Caco-2 (cell line): ENCODE measurements around the gene DENND6B. TPM values are rescaled to one million over a fixed set of nuclear protein-coding genes. Genes with fewer than 3 reads are reported as not detected.

ENCODE experiments used
- BruUV-seq: library from RNA; stranded (reverse); fragments of 400-500 nt; replicated peaks from 2 replicates; lab custom pipeline; 2021; lab: Mats Ljungman, UMichigan
- CTCF ChIA-PET: fragments of 300-600 bp; sonication (Branson Sonifier 250); formaldehyde crosslinking; loops from one replicate; lab custom pipeline; 2022; ENCODE audit warnings: antibody characterized with exemption; lab: Charles Lee
- POLR2A ChIA-PET: fragments of 300-600 bp; sonication (Branson Sonifier 250); formaldehyde crosslinking; loops from one replicate; lab custom pipeline; 2022; ENCODE audit warnings: antibody characterized with exemption; lab: Charles Lee
- DNase-seq, 2 experiments: peaks; one replicate each; pipeline versions ENCODE4 v3.0.0 to v3.0.0-alpha.2; 2020 to 2022
- H3K27me3 ChIP-seq: replicated peaks from 2 replicates; pipeline ENCODE4 v1.6.0; 2011; ENCODE audit warnings: low read length; ENCODE audit not compliant: control insufficient read depth, insufficient read depth
- H3K36me3 ChIP-seq: 2 replicates; pipeline ENCODE4 v1.5.1; 2011; ENCODE audit warnings: low read length; ENCODE audit not compliant: control insufficient read depth, insufficient read depth
- H3K4me1 ChIP-seq: fragments of 250-450 bp; sonication (Bioruptor Pico); 2 replicates; pipeline ENCODE4 v1.5.1; 2020; ENCODE audit warnings: mild to moderate bottlenecking
- H3K4me3 ChIP-seq: 2 replicates; pipeline ENCODE4 v1.5.1; 2011; ENCODE audit warnings: low read depth, mild to moderate bottlenecking, control low read depth, low read length
- H3K9me3 ChIP-seq: fragments of 250-450 bp; sonication (Bioruptor Pico); 2 replicates; pipeline ENCODE4 v1.5.1; 2020; ENCODE audit warnings: mild to moderate bottlenecking, moderate library complexity
- H3K27ac Mint-ChIP-seq: one replicate; pipeline ENCODE4 v1.8.0; 2022; ENCODE audit warnings: mixed read lengths; ENCODE audit not compliant: unreplicated experiment
- H3K27me3 Mint-ChIP-seq: one replicate; pipeline ENCODE4 v1.8.0; 2022; ENCODE audit warnings: mixed read lengths; ENCODE audit not compliant: insufficient read depth, unreplicated experiment
- H3K36me3 Mint-ChIP-seq: one replicate; pipeline ENCODE4 v1.8.0; 2022; ENCODE audit warnings: mild to moderate bottlenecking, mixed read lengths; ENCODE audit not compliant: insufficient read depth, unreplicated experiment
- H3K4me1 Mint-ChIP-seq: one replicate; pipeline ENCODE4 v1.8.0; 2022; ENCODE audit warnings: low read depth, mixed read lengths; ENCODE audit not compliant: unreplicated experiment
- H3K4me3 Mint-ChIP-seq: one replicate; pipeline ENCODE4 v1.8.0; 2022; ENCODE audit warnings: mild to moderate bottlenecking, moderate library complexity, mixed read lengths; ENCODE audit not compliant: unreplicated experiment
- H3K9me3 Mint-ChIP-seq: one replicate; pipeline ENCODE4 v1.8.0; 2022; ENCODE audit warnings: mixed read lengths; ENCODE audit not compliant: unreplicated experiment
- CTCF ChIP-seq, 2 experiments: fragments of 200-600 bp in 1 of 2; IDR thresholded peaks; 1 replicate in 1 of 2; 2 replicates in 1 of 2; pipeline versions ENCODE4 v1.5.1 to v1.8.0; 2011 to 2022; ENCODE audit warnings: antibody characterized with exemption in 1 of 2, control low read depth in 1 of 2, inconsistent platforms in 1 of 2, low read depth in 1 of 2, low read length in 1 of 2, mild to moderate bottlenecking in 1 of 2, moderate library complexity in 1 of 2; ENCODE audit not compliant: insufficient read depth in 1 of 2, severe bottlenecking in 1 of 2, unreplicated experiment in 1 of 2
- intact Hi-C: fragments of 100-400 bp; cut with micrococcal nuclease; formaldehyde crosslinking; loops from one replicate; pipeline ENCODE4 v1.10.0; 2022; ENCODE audit not compliant: unreplicated experiment
- total RNA-seq: library from RNA; stranded (reverse); gene quantifications from 2 replicates; pipeline ENCODE4 v1.2.3, GENCODE V29; 2022

The DENND6B gene
- total RNA-seq, 1 experiment from 2014 or later, result 3.4 TPM

DNA sequence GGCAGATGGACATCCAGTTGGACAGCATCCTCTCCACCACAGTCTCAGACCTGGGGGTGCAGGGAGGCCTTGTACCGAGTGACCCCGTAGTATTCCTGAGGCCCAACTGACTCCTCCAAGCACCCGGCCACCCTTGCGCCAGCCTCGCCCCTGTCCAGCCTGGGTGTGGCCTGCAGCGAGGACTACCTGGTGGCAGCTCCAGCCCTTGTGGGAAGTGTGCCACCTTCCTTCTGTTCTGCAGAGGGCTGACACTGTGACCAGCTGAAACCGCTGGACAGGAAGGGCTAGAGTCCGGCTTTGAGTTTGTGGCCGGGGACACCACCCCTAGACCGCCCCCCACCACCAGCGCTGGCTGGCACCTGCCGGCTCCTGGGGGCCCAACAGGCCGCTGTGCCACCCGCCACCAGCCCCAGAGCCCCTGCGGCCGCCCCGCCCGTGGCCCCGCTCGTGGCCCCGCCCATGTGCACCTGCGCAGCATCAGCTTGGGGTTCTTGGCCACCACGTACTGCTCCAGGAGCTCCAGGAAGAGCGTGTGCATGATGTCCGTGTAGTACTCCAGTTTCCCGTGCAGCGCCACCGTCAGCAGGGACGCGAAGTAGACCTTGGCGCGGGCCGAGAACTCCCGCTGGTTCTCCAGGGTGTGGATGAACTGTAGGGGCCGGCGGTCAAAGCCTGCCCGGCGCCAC is 46.6 kb downstream of the DENND6B start:
- H3K27me3 Mint-ChIP-seq, result no peaks in the 10 kb centered on the region
- intact Hi-C loops, result no loop called here
- no peak for TF ChIP-seq CTCF (IDR thresholded peaks at IDR 0.05; ENCODE audit: insufficient read depth in 1 of 2, low read depth in 1 of 2, low read length in 1 of 2, severe bottlenecking in 1 of 2, unreplicated experiment in 1 of 2)
- H3K9me3 Mint-ChIP-seq, result no peaks in the 10 kb centered on the region
- H3K36me3 ChIP-seq, result peaks cover 14% of the 10 kb centered on the region
- no peaks in the 10 kb centered on the region for H3K9me3 ChIP-seq
- H3K27ac Mint-ChIP-seq, result no peak overlapping the region
- BruUV-seq, result no TSS peak
- CTCF ChIA-PET, result no interaction called here
- H3K36me3 Mint-ChIP-seq, result peaks cover 71% of the 10 kb centered on the region
- H3K4me1 ChIP-seq, result peaks cover 18% of the 10 kb centered on the region
- H3K27me3 ChIP-seq, result no peaks in the 10 kb centered on the region
- H3K4me3 ChIP-seq, result no peak overlapping the region
- no peak for DNase-seq
- POLR2A ChIA-PET, result no interaction called here
- H3K4me3 Mint-ChIP-seq, result no peak overlapping the region
- H3K4me1 Mint-ChIP-seq, result no peaks in the 10 kb centered on the region

- H3K27me3 Mint-ChIP-seq, result no peaks in the 10 kb centered on the region
- POLR2A ChIA-PET, result no interaction called here
- Histone ChIP-seq H3K36me3 (peaks cover 16% of the 10 kb centered on the region), H3K4me3 (no peak overlapping the region), H3K27me3 (no peaks in the 10 kb centered on the region), H3K4me1 (peaks cover 18% of the 10 kb centered on the region), H3K9me3 (no peaks in the 10 kb centered on the region)
- no peak overlapping the region for H3K4me3 Mint-ChIP-seq
- H3K27ac Mint-ChIP-seq, result no peak overlapping the region
- no peaks in the 10 kb centered on the region for H3K4me1 Mint-ChIP-seq
- intact Hi-C loops, result no loop called here
- no peak for TF ChIP-seq CTCF (IDR thresholded peaks at IDR 0.05; ENCODE audit: insufficient read depth in 1 of 2, low read depth in 1 of 2, low read length in 1 of 2, severe bottlenecking in 1 of 2, unreplicated experiment in 1 of 2)
- H3K9me3 Mint-ChIP-seq, result no peaks in the 10 kb centered on the region
- H3K36me3 Mint-ChIP-seq, result peaks cover 68% of the 10 kb centered on the region
- CTCF ChIA-PET, result no interaction called here
- DNase-seq, result no peak
- BruUV-seq, result no TSS peak
Measured at GRCh38 chr22:50278956-50279619, 47.7 kb downstream of the DENND6B start.

GRCh38 chr22:50278461-50278860 is 48.4 kb downstream of the DENND6B start:
- no peaks in the 10 kb centered on the region for H3K9me3 ChIP-seq
- intact Hi-C loops, result no loop called here
- POLR2A ChIA-PET, result no interaction called here
- no peaks in the 10 kb centered on the region for H3K9me3 Mint-ChIP-seq
- H3K36me3 ChIP-seq, result peaks cover 16% of the 10 kb centered on the region
- CTCF ChIA-PET, result no interaction called here
- TF ChIP-seq CTCF (IDR thresholded peaks at IDR 0.05; ENCODE audit: insufficient read depth in 1 of 2, low read depth in 1 of 2, low read length in 1 of 2, severe bottlenecking in 1 of 2, unreplicated experiment in 1 of 2), result no peak
- no peak for DNase-seq
- no peak overlapping the region for H3K4me3 ChIP-seq
- H3K27ac Mint-ChIP-seq, result no peak overlapping the region
- H3K4me1 ChIP-seq, result peaks cover 18% of the 10 kb centered on the region
- peaks cover 66% of the 10 kb centered on the region for H3K36me3 Mint-ChIP-seq
- H3K27me3 ChIP-seq, result no peaks in the 10 kb centered on the region
- no peak overlapping the region for H3K4me3 Mint-ChIP-seq
- no peaks in the 10 kb centered on the region for H3K4me1 Mint-ChIP-seq
- no TSS peak for BruUV-seq
- H3K27me3 Mint-ChIP-seq, result no peaks in the 10 kb centered on the region
